Measurements from ENCODE around the gene ZNF81. TPM values are rescaled to one million over a fixed set of nuclear protein-coding genes. Genes with fewer than 3 reads are reported as not detected.

The ZNF81 gene
- total RNA-seq, 2 donors from 2014 or later: 6.4 to 7.8 TPM

Other genes with a start within 250 kb of the ZNF81 start
- 1 to 10 TPM; 1.0 to 4.3 TPM for gene SYN1, start 217.0 kb upstream of the ZNF81 start, total RNA-seq
- 1 to 10 TPM; 3.2 to 7.6 TPM for gene CFP, start 207.0 kb upstream of the ZNF81 start, total RNA-seq
- gene ELK1, start 186.3 kb upstream of the ZNF81 start, total RNA-seq: 10 to 100 TPM; 77.8 to 95.9 TPM
- gene UXT, start 177.7 kb upstream of the ZNF81 start, total RNA-seq: 100 to 1,000 TPM; 127 to 156 TPM
- 10 to 100 TPM in 1 of 2 donors, 1 to 10 TPM in 1; 5.8 to 10.1 TPM for gene ZNF182, start 167.1 kb downstream of the ZNF81 start, total RNA-seq
- gene SPACA5, start 170.1 kb downstream of the ZNF81 start, total RNA-seq: not detected
- gene ZNF630, start 234.7 kb downstream of the ZNF81 start, total RNA-seq: 1 to 10 TPM; 1.2 to 4.3 TPM

Data from activated T-helper 17 cell treated with anti-CD3 and anti-CD28 coated beads, Interleukin-2, amount 50 U/mL, for 72 hours (primary cell).